ENCODE data around the gene SEC61A1. TPM values are rescaled to one million over a fixed set of nuclear protein-coding genes. Genes with fewer than 3 reads are reported as not detected.

SEC61A1 gene
- total RNA-seq, 1 donor from 2014 or later, result 171 TPM

DNA sequence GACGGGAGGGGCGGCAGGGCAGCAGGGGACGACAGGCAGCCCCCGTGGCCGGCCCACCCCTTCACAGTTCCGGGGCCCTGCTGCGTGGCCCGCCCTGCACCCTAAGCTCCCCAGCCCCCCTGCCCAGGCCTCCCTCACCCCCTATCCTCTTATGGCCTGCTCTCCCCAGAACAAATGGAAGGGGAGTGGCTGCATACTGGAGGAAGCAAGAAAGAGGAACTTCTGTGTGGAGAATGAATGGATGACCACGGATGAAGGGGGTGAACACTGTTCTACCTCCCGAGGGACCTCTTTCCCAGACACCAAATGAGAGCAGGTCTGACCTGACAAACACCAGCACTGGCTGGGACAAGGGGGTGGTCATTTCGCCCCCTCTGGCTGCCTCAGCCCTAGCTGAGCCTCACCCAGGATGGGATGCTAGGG, 25.0 kb downstream of the SEC61A1 start:
- DNase-seq (ENCODE audit: low read depth in 2 of 2), result no peak

- DNase-seq (ENCODE audit: low read depth in 2 of 2), result no peak
Measured at GRCh38 chr3:128077665-128078064, 25.4 kb downstream of the SEC61A1 start.

DNA sequence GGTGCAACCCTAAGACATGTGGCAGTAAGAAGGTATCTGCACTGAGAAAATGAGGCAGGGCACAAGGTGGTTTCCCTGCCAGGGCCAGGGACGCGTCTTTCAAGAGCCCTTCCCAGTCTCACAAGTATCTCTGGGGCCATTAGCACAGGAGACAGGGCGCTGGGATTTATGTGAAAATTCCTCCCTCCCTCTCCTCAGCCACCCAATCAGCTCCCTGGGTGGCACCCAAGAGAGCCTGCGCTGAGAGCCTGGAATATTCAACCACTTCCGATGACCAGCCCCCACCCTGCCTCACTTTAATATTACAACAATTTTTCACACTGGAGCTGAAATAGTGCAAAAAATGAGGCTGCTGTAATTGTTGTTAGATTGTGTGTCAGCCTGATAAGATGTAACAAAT, 26.1 kb downstream of the SEC61A1 start:
- no peak for DNase-seq (ENCODE audit: low read depth in 2 of 2)

DNA sequence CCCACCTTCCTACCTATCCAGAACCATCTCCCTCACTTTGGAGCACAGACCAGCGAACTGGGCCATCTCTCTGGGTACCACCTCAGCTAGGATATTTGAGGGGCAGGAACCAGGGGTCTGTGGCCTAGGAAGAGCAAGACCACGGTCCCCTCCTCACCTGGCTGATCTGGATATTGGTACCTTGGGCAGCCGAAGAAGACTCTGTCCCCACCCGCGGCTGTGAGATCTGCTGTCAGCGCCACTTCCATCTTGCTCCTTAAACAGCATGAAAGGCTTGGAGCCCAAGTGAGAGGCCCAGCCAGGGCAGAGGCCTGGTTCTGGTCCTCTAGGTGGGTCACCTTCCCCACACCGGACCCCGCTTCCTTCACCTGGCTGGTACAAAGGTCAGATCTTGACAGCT, 26.6 kb downstream of the SEC61A1 start:
- DNase-seq (ENCODE audit: low read depth in 2 of 2), result no peak

GRCh38 chr3:128079823-128080222, 27.6 kb downstream of the SEC61A1 start:
- DNase-seq (ENCODE audit: low read depth in 2 of 2), result no peak

- DNase-seq (ENCODE audit: low read depth in 2 of 2), result peak in 1 of 2 donors; percentile 57
Measured at GRCh38 chr3:128080323-128081080, 28.3 kb downstream of the SEC61A1 start.

GRCh38 chr3:128081226-128081625, 29.0 kb downstream of the SEC61A1 start:
- DNase-seq (ENCODE audit: low read depth in 2 of 2), result no peak

- no peak for DNase-seq (ENCODE audit: low read depth in 2 of 2)
Measured at GRCh38 chr3:128081846-128082245, 29.6 kb downstream of the SEC61A1 start.

DNA sequence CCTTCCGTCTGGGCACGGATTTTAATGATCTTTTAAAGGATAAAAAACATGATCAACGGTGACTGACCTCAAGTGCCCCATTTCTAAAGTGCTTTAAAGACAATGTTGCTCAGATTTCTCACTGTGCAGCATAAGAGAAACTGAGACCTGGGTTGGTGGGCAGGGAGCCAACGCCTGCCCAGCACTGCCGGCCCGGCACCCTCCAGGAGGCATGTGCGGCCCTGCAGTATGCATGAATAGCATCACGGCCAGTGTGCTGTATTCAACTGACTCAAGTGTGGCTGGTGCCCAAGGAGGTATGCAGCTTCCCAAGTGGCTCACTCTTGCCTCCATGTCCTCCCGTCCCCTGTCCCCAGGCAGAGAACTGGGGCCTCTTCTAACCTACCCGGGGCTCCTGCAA, 30.3 kb downstream of the SEC61A1 start:
- DNase-seq (ENCODE audit: low read depth in 2 of 2), result no peak

DNA sequence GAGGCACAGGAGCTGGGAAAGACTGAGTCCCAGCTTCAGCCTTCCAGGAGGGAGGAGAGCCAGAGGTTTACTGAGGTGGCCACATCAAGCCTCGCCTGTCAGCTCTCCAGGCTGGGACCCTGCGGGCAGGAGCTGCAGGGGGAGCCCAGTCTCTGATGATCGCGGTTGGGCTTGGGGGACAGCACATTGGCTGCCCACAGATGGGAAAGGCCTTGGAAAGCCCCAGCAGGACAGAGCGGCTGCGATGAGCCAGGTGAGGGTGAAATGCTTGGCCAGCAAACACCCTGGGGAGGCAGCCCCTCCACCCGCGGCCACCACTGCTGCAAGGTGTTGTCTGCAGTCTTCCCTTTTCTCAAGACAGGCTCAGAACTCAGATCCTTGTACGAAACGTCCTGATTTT, 31.2 kb downstream of the SEC61A1 start:
- DNase-seq (ENCODE audit: low read depth in 2 of 2), result no peak

GRCh38 chr3:128083980-128084674, 31.9 kb downstream of the SEC61A1 start:
- DNase-seq (ENCODE audit: low read depth in 2 of 2), result no peak

- no peak for DNase-seq (ENCODE audit: low read depth in 2 of 2)
Measured at GRCh38 chr3:128084675-128085021, 32.4 kb downstream of the SEC61A1 start.

GRCh38 chr3:128089135-128089534, 36.9 kb downstream of the SEC61A1 start:
- no peak for DNase-seq (ENCODE audit: low read depth in 2 of 2)

- no peak for DNase-seq (ENCODE audit: low read depth in 2 of 2)
Measured at GRCh38 chr3:128091586-128091985, 39.3 kb downstream of the SEC61A1 start.

DNA sequence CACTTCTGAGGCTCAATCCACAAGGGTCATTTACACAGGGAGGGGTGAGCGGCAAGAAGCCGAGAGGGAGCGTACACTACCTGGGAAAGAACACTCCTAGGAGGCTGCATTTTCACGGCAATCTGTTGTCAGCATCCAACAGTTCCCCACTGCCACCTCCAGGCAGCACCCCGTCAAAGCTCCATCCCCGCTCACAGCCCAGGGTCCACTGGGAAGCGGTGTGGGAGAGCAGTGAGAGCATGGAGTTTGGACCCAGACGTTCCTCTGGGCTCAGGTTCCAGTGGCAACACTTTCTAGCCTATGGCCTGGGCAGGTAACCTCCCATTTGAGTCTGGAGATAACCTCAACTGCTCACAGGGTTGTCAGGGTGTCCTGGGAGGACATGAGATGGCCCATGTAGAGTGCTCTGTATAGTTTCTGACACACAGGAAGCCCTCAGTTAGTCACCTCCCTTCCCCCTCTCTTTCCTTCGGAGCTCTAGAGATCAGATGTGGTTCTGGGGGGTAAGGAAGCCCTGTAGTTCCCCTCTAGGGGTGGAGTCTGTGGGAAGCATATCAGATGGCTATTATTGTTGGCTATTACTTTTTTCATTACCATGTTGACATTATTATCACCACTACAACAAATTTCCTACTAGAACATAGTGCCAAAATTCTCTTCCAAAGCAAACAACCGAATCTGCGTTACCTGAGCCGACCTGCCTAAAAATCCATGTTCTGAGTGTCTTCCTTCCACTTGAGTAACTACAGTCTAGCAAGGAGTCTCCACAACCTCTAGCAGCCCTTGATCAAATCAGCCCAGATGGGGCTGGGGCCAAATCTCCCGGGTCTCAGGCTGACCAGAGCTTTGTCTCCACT, 42.3 kb downstream of the SEC61A1 start:
- DNase-seq (ENCODE audit: low read depth in 2 of 2), result peak in 1 of 2 donors; percentile 64

- DNase-seq (ENCODE audit: low read depth in 2 of 2), result peak; percentile 67 to 83
Measured at GRCh38 chr3:128095222-128095703, 43.0 kb downstream of the SEC61A1 start.

DNA sequence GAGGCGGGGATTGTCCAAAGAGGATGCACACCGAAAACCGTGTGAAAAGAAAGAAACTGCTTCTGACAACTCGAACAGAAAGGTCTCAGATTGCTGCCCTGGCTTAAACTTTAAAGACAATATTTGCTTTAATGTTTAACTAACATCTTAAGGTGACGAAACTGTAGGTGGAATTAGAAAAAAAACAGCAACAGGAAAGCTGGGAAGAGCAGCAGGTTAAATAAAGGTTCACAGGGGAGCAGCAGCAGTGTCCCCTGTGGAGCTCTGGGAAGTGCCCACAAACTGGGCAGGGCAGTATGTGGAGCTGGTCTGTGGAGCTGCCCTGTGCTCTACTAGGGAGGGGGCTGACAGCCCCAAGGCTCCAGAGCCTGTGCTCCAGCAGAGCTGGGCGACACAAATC, 46.0 kb downstream of the SEC61A1 start:
- no peak for DNase-seq (ENCODE audit: low read depth in 2 of 2)

DNA sequence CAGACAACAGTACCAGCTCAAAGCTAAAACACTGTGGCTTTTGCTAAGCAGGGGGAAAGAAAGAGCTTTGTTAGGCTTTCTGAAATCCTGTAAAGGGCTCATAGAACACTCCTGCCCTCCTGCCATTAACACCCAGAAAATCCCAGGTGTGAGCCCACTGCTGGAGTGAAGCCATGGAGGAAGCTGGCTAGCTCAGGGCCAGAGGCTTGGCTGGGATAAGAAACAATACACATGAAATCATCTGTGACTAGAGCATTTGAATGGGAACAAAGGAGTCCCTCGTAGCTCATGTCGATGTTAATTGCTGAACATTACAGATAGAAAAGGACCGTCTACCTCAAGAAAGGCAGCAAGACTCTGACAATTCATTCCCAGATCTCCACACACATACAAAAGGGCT, 47.9 kb downstream of the SEC61A1 start:
- DNase-seq (ENCODE audit: low read depth in 2 of 2), result peak in 1 of 2 donors; percentile 39

- no peak for DNase-seq (ENCODE audit: low read depth in 2 of 2)
Measured at GRCh38 chr3:128100638-128101037, 48.4 kb downstream of the SEC61A1 start.

DNA sequence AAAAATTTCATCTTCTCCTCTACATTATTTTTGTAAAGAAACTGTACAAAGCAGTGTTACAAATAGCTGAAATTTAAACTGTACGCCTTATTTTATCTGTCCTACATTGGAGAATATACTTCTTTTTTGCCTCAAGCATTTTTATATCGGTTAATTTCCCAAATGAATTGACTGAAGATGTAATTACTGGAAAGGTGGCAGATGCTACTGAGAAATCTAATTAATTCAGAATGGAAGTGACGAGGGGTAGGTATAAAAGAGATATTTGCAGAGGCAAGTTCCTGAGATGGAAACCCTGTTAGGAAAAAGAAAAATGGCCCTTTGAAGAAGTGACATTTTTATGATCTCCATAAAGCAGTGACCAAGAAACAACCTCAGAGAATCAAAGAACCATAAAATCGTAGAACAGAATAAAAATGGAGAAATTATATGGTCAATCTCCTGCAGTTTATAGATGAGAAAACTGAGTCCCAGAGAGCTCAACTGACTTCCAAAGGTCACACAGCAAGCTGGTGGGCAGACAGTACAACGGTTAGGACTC, 51.0 kb downstream of the SEC61A1 start:
- no peak for DNase-seq (ENCODE audit: low read depth in 2 of 2)

GRCh38 chr3:128107834-128108233, 55.6 kb downstream of the SEC61A1 start:
- DNase-seq (ENCODE audit: low read depth in 2 of 2), result peak; percentile 56 to 59

DNA sequence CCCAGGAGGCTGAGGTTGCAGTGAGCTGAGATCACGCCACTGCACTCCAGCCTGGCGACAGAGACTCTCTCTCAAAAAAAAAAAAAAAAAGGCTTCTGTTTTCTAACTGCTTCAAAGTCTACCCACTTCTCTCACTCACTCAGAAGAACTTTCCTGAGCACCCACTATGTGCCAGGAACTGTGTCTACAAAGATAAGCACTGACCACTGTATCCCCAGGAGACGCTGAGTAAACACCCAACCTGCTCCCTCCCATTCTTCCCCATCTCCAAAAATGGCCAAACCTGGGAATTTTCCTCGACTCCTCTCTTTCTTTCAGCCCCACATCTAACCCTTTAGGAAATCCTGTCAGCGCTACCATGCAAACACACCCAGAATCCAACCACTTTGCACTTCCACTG, 58.9 kb downstream of the SEC61A1 start:
- DNase-seq (ENCODE audit: low read depth in 2 of 2), result no peak
